RWPE1 (cell line): ENCODE measurements around the gene OR1A1.

ENCODE experiments used
- CTCF ChIA-PET: fragments of 350-600 bp; sonication (Branson Sonifier 250); formaldehyde crosslinking; extraction: SDS; loops from one replicate; lab custom pipeline; 2021; lab: Yijun Ruan, JAX
- POLR2A ChIA-PET: fragments of 400-600 bp; formaldehyde crosslinking; extraction: SDS; loops from one replicate; lab custom pipeline; 2020; ENCODE audit warnings: antibody characterized with exemption; ENCODE audit not compliant: low non-redundant PET; lab: Yijun Ruan, JAX
- DNase-seq: peaks from one replicate; pipeline ENCODE4 v3.0.0; 2012; ENCODE audit warnings: low spot score
- H3K27ac ChIP-seq: fragments of 450-650 bp; 2 replicates; pipeline ENCODE4 v1.5.1; 2017
- CTCF ChIP-seq: fragments of 450-650 bp; conservative IDR thresholded peaks from 2 replicates; pipeline ENCODE4 v1.5.1; 2017; ENCODE audit warnings: low read depth, mild to moderate bottlenecking

Gene OR1A1

GRCh38 chr17:3207367-3207766, at the start of gene OR1A1:
TSS of gene OR1A1 (plus strand) at chr17:3207667. CDS start at chr17:3215621, 7,954 bp downstream.
- ChIA-PET POLR2A (no interaction called here), CTCF (interaction anchor here (0.6 kb wide), 1 partner anchor 415 kb away, joined by 3 read pairs; no protein-coding TSS in a partner anchor)
- no peak for DNase-seq
- TF ChIP-seq CTCF: no peak
- H3K27ac ChIP-seq: no peak within 1 kb of the TSS

GRCh38 chr17:3167574-3167973, 39.9 kb upstream of the OR1A1 start:
- H3K27ac ChIP-seq: no peak overlapping the region
- no peak for TF ChIP-seq CTCF
- ChIA-PET POLR2A (no interaction called here), CTCF (no interaction called here)
- DNase-seq: no peak

- no peak for DNase-seq
- no peak for TF ChIP-seq CTCF
- no peak overlapping the region for H3K27ac ChIP-seq
- ChIA-PET POLR2A (no interaction called here), CTCF (no interaction called here)
Observed at GRCh38 chr17:3189961-3190360, 17.5 kb upstream of the OR1A1 start.

- ChIA-PET POLR2A (no interaction called here), CTCF (no interaction called here)
- no peak within 1 kb of the TSS for H3K27ac ChIP-seq
- no peak for DNase-seq
- TF ChIP-seq CTCF: no peak
Observed at GRCh38 chr17:3197219-3197618, 10.2 kb upstream of the OR1A1 start, which contains the start of gene OR1A2. TSS of gene OR1A2 (plus strand) at chr17:3197519. CDS start at chr17:3197519, 0 bp downstream.

- ChIA-PET POLR2A (no interaction called here), CTCF (no interaction called here)
- no peak for TF ChIP-seq CTCF
- no peak overlapping the region for H3K27ac ChIP-seq
- no peak for DNase-seq
Observed at GRCh38 chr17:3208484-3208883, 1.0 kb downstream of the OR1A1 start.

- H3K27ac ChIP-seq: no peak overlapping the region
- POLR2A ChIA-PET: no interaction called here
- TF ChIP-seq CTCF: no peak
- CTCF ChIA-PET: no interaction called here
- no peak for DNase-seq
Observed at GRCh38 chr17:3213001-3213400, 5.5 kb downstream of the OR1A1 start.
